Measurements from ENCODE around the gene PXDC1. TPM values are rescaled to one million over a fixed set of nuclear protein-coding genes. Genes with fewer than 3 reads are reported as not detected.

The PXDC1 gene
- polyA plus RNA-seq, 1 donor from 2014 or later: 3.9 TPM

GRCh38 chr6:3749067-3749841 is 2.3 kb downstream of the PXDC1 start:
- no peak overlapping the region for H3K4me2 ChIP-seq (ENCODE audit: low read length)

DNA sequence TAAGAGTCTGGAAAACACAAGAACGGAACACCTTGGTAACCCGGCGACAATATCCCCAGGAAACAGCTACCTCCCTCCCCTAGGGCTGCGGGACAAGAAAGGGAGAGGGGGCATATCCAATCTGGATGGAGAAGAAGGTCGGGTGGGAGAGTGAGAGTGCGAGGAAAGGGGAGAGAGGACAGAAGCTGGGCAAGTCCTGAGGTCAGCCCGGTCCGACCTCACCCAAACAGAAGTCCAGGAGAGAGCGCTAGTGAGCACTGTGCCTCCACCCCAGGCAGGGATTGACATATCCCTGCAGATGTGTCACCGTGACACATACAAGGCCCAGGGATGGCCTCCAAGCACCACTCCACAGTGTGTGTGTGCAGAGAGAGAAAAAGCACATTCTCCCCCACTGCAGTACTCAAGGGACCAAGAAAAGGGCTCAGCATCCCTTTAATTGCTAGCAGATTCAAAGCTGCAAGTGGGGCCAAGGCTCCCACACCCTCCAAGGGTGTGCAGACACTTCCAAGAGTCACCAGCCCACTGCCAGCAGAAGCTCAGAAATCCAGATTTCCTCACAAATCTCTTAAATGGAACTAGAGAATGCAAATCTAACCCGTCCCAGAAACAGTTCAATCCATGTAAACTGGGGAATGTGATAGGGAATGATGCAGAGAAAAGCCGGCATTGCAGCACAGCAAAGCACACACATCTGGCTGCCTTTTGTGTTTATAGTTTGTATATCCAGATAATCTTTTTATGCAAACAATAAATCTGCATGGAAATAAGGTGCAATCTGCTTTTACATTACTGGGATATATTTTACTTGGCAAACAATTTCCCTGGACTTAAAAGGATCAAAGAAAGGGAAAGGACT is 3.1 kb downstream of the PXDC1 start:
- H3K27ac ChIP-seq (ENCODE audit: low read length): no peak overlapping the region
- H3K79me2 ChIP-seq (replicated peaks; ENCODE audit: insufficient read depth, low read length): no peaks in the 10 kb centered on the region
- no peak overlapping the region for H2AFZ ChIP-seq (ENCODE audit: low read depth, low read length)
- no peak for TF ChIP-seq TAF1 (IDR thresholded peaks at IDR 0.05; ENCODE audit: low read depth)
- no peak for TF ChIP-seq EP300 (conservative IDR thresholded peaks at IDR 0.05; ENCODE audit: poor library complexity, severe bottlenecking)
- TF ChIP-seq EZH2 (IDR thresholded peaks at IDR 0.05; ENCODE audit: borderline replicate concordance, insufficient read depth, low read length, poor library complexity, severe bottlenecking): no peak
- TF ChIP-seq RAD21 (conservative IDR thresholded peaks at IDR 0.05): peak; percentile 50
- TF ChIP-seq, protein P1, sequence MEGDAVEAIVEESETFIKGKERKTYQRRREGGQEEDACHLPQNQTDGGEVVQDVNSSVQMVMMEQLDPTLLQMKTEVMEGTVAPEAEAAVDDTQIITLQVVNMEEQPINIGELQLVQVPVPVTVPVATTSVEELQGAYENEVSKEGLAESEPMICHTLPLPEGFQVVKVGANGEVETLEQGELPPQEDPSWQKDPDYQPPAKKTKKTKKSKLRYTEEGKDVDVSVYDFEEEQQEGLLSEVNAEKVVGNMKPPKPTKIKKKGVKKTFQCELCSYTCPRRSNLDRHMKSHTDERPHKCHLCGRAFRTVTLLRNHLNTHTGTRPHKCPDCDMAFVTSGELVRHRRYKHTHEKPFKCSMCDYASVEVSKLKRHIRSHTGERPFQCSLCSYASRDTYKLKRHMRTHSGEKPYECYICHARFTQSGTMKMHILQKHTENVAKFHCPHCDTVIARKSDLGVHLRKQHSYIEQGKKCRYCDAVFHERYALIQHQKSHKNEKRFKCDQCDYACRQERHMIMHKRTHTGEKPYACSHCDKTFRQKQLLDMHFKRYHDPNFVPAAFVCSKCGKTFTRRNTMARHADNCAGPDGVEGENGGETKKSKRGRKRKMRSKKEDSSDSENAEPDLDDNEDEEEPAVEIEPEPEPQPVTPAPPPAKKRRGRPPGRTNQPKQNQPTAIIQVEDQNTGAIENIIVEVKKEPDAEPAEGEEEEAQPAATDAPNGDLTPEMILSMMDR (IDR thresholded peaks at IDR 0.05; ENCODE audit: poor library complexity, severe bottlenecking): peak; percentile 61
- no peak for TF ChIP-seq POLR2AphosphoS5 (IDR thresholded peaks at IDR 0.05)
- no peak for TF ChIP-seq REST (IDR thresholded peaks at IDR 0.05; ENCODE audit: borderline replicate concordance)
- no peak for TF ChIP-seq MXI1 (conservative IDR thresholded peaks at IDR 0.05; ENCODE audit: poor library complexity, severe bottlenecking)
- peak; percentile 71 for TF ChIP-seq SMC3 (conservative IDR thresholded peaks at IDR 0.05; ENCODE audit: poor library complexity)
- H3F3A ChIP-seq (ENCODE audit: insufficient read depth, low read length, poor library complexity, severe bottlenecking): no peaks in the 10 kb centered on the region
- H3K36me3 ChIP-seq (ENCODE audit: insufficient read depth, low read length): no peaks in the 10 kb centered on the region
- H3K9ac ChIP-seq (ENCODE audit: low read length): no peak overlapping the region
- no peak overlapping the region for H3K4me3 ChIP-seq (ENCODE audit: low read length)
- H3K9me2 ChIP-seq (ENCODE audit: insufficient read depth, low read length): no peaks in the 10 kb centered on the region
- no peaks in the 10 kb centered on the region for H4K20me1 ChIP-seq (ENCODE audit: insufficient read depth)
- H3K27me3 ChIP-seq (ENCODE audit: insufficient read depth, low read depth, low read length): peaks cover 40% of the 10 kb centered on the region
- no peaks in the 10 kb centered on the region for H3K9me3 ChIP-seq (ENCODE audit: low read length)
- H3K4me2 ChIP-seq (ENCODE audit: low read length): no peak overlapping the region

More at GRCh38 chr6:3749067-3749841, 2.3 kb downstream of the PXDC1 start:
- Histone ChIP-seq H3K27ac (ENCODE audit: low read length) (no peak overlapping the region), H3K9ac (ENCODE audit: low read length) (no peak overlapping the region), H2AFZ (ENCODE audit: low read depth, low read length) (no peak overlapping the region), H3K27me3 (ENCODE audit: insufficient read depth, low read depth, low read length) (peaks cover 41% of the 10 kb centered on the region), H3K36me3 (ENCODE audit: insufficient read depth, low read length) (no peaks in the 10 kb centered on the region), H3F3A (ENCODE audit: insufficient read depth, low read length, poor library complexity, severe bottlenecking) (no peaks in the 10 kb centered on the region), H3K79me2 (replicated peaks; ENCODE audit: insufficient read depth, low read length) (no peaks in the 10 kb centered on the region), H3K4me3 (ENCODE audit: low read length) (no peak overlapping the region), H3K9me3 (ENCODE audit: low read length) (no peaks in the 10 kb centered on the region), H3K9me2 (ENCODE audit: insufficient read depth, low read length) (no peaks in the 10 kb centered on the region), H4K20me1 (ENCODE audit: insufficient read depth) (no peaks in the 10 kb centered on the region)
- no peak for TF ChIP-seq EP300 (conservative IDR thresholded peaks at IDR 0.05; ENCODE audit: poor library complexity, severe bottlenecking)
- TF ChIP-seq MXI1 (conservative IDR thresholded peaks at IDR 0.05; ENCODE audit: poor library complexity, severe bottlenecking): no peak
- no peak for TF ChIP-seq SMC3 (conservative IDR thresholded peaks at IDR 0.05; ENCODE audit: poor library complexity)
- TF ChIP-seq, protein P1 (IDR thresholded peaks at IDR 0.05; ENCODE audit: poor library complexity, severe bottlenecking): no peak
- no peak for TF ChIP-seq EZH2 (IDR thresholded peaks at IDR 0.05; ENCODE audit: borderline replicate concordance, insufficient read depth, low read length, poor library complexity, severe bottlenecking)
- no peak for TF ChIP-seq TAF1 (IDR thresholded peaks at IDR 0.05; ENCODE audit: low read depth)

All from neural cell (in vitro differentiated cells).